HT1080 (cell line): ENCODE results near the gene SH3PXD2A. TPM values are rescaled to one million over a fixed set of nuclear protein-coding genes. Genes with fewer than 3 reads are reported as not detected.

Experiments
- DNase-seq: peaks from one replicate; pipeline ENCODE4 v3.0.0-alpha.2; 2015; ENCODE audit warnings: low read depth
- total RNA-seq: library from RNA; depleted of rRNA; stranded (reverse); fragments of >200 nt; shearing (Covaris generic); gene quantifications from 2 replicates; pipeline ENCODE4 v1.2.3, GENCODE V29; 2014

The SH3PXD2A gene
- total RNA-seq, 1 experiment from 2014 or later: 5.8 TPM

GRCh38 chr10:103589074-103589630 lies 266.2 kb downstream of the SH3PXD2A start:
- DNase-seq: no peak

DNA sequence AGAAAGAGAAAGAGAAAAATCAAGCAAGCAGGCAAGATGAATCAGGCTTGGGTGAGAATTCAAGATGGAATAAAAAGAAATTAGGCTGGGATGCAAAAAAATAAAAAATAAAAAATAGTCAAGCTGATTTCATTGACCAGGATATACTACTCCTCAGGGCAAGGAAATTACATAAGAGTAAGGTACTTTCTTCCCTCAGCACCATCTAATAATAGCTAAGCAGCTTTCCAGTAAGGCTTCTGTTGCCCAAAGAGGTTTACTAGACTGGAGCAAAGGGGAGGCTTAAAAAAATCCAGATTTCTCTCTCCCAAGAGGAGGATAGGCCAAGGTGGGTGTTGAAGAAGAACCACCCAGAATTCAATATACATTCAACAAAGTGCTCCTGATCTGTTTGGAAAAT lies 268.3 kb downstream of the SH3PXD2A start:
- DNase-seq: no peak

GRCh38 chr10:103585011-103585405 lies 270.4 kb downstream of the SH3PXD2A start:
- no peak for DNase-seq

DNA sequence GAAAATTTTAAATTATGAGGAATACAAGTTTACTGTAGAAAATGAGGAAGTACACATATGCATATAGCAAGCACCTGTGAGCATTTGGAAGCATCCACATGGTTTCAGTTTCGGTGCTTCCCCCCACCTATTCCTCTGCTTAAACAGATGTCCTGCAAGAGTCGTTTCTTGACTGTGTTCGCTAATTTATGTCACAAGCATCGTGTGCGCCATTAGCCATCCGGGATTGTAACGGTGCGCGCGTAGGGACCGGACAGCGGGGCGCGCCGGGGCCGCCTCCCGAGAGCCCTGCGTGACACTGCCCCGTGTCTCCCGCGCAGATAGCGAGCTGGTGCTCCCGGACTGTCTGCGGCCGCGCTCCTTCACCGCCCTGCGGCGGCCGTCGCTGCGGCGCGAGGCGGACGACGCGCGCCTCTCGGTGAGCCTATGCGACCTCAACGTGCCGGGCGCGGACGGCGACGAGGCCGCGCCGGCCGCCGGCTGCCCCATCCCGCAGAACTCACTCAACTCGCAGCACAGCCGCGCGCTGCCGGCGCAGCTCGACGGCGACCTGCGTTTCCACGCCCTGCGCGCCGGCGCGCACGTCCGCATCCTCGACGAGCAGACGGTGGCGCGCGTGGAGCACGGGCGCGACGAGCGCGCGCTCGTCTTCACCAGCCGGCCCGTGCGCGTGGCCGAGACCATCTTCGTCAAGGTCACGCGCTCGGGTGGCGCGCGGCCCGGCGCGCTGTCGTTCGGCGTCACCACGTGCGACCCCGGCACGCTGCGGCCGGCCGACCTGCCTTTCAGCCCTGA lies 271.0 kb downstream of the SH3PXD2A start:
- DNase-seq: no peak

DNA sequence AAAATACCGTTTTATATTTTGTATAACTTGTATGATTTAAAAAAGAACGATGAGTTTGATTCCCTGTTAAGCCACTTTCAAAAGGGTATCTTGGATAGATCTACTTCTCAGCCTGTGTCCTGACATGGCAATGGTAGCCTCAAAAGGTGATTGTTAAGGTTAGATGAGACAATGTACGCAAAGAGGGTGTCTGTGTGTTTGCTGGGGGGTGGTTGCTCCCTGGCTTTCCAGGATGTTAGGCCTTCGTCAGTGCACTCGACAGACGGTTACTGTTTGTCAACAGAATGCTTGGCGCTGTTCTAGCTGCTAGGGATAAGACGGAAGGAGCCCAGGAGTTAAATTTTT lies 271.5 kb downstream of the SH3PXD2A start:
- DNase-seq: no peak

- no peak for DNase-seq
These were observed 272.8 kb downstream of the SH3PXD2A start for GRCh38 chr10:103582331-103583123.

- DNase-seq: no peak
These were observed 273.9 kb downstream of the SH3PXD2A start for GRCh38 chr10:103581499-103581898.

- DNase-seq: no peak
These were observed 274.9 kb downstream of the SH3PXD2A start for GRCh38 chr10:103580430-103580829.

DNA sequence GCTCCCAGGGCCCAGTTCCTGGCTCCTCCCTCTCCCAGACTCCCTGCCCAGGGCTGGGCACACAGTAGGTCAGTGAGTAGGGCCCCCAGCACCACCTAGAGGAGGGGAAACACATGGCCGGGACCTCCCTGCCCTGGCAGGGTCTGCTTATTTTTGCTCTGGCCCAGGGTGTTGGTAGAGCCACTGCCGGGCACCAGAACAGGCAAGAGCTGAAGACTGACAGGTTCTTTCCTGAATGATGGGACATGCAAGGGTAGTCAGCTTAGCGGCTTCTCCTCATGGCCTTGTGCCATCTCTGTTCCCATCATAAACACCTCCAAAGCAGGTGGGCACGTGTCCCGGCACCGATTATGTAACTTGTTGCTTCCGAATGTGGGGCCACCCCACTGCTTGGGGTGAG lies 275.4 kb downstream of the SH3PXD2A start:
- DNase-seq: no peak

- DNase-seq: no peak
These were observed 276.5 kb downstream of the SH3PXD2A start for GRCh38 chr10:103578782-103579382.

DNA sequence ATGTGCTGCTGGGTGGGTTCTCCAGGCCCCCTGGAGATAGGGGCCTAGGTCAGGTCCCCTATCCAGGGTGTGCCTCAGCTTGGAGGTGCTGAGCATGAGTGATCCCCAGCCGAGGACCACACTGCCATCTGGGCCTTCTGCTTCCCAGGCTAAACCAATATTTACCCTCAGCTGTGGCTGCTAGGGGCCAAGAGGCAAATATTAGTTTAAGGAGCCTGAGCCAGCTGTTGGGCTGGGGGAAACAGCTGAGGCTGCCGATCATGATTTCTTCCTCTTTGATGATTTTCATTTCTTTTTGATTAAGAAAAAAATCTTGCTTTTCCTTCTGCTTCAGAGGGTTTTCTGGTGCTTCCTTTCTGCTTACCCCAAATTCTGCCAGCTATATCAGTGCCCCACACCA lies 278.5 kb downstream of the SH3PXD2A start:
- no peak for DNase-seq

GRCh38 chr10:103576076-103576471 lies 279.3 kb downstream of the SH3PXD2A start:
- DNase-seq: no peak

GRCh38 chr10:103575416-103576075 lies 279.8 kb downstream of the SH3PXD2A start:
- DNase-seq: no peak

GRCh38 chr10:103574097-103575061 lies 281.0 kb downstream of the SH3PXD2A start:
- DNase-seq: no peak

- no peak for DNase-seq
These were observed 282.2 kb downstream of the SH3PXD2A start for GRCh38 chr10:103573205-103573487.

DNA sequence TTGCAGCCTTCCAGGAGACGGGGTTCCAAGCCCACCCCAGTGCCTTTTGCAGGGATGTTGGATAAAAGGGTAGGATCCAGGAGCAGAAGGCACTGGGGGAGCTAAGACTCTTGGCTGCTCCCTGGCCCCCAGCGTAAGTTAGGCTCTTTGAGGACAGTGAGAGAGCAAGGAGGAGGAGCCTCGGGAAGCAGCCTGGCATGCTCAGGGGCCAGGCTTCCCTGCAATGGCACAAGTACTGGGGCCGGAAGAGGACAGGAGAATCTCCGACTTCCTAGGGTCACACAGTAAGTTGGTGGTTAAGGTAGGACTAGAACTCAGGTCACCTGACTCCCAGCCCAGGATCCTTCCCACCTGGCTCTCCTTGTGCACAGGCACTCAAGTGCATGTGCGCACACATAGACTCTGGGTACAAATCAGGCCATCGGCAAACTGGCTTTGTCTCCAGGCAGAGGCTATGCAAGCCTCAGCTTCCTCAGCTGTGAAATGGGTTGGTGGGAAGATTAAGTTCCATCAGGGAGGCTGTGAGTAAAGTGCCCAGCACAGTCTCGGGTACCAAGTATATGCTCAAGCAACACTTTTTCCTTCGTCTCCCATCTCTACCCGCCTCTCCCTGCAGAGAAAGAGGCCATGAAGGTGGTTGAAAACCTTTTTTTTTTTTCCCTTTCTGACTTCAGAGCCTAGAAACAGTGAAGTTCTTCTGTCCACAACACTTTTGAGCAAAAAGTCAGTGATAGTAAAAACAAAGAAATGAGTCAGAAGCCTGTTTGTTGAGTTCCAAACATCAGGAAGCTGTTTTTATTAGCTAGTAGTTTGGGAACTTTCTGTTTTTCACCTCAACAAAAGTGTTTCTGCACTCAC lies 282.8 kb downstream of the SH3PXD2A start:
- DNase-seq: no peak

GRCh38 chr10:103571656-103571975 lies 283.8 kb downstream of the SH3PXD2A start:
- DNase-seq: no peak

- no peak for DNase-seq
These were observed 284.3 kb downstream of the SH3PXD2A start for GRCh38 chr10:103570844-103571655.

DNA sequence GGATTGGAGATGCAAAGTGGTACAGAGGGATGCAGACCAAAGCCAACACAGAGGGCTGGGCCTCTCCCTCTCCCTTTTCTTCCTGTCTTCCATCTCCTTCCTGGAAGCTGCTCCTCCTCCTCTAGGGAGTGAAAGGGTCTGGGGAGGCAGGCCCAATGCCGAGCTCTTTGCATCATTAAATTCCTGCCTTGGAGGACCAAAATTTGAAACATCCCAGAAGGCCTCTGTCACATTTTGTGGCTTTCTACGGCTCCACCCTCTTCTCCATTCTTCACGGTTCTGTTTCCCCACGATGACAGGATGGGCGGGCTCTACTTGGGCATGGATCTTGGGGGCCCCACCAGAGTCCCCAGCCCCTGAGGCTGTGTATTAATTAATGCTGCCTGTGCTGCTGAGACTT lies 285.5 kb downstream of the SH3PXD2A start:
- no peak for DNase-seq
